Neuronal stem cell (in vitro differentiated cells): ENCODE data around the gene COPS4.
A peak's percentile ranks its signal among the peaks of the same experiment; 100 is the strongest.

Experiments used
- DNase-seq: peaks from one replicate; pipeline ENCODE4 v3.0.0-alpha.2; 2013; ENCODE audit warnings: low spot score
- H2AFZ ChIP-seq: one replicate; pipeline ENCODE4 v1.6.1; 2013; ENCODE audit warnings: mild to moderate bottlenecking, low read length, inconsistent platforms
- H2AK5ac ChIP-seq: 2 replicates; pipeline ENCODE4 v1.6.1; 2013; ENCODE audit warnings: low read depth, mild to moderate bottlenecking, inconsistent platforms, low read length, moderate library complexity, mixed read lengths
- H2BK120ac ChIP-seq: 2 replicates; pipeline ENCODE4 v1.6.1; 2013; ENCODE audit warnings: low read depth, mild to moderate bottlenecking, inconsistent platforms, low read length, moderate library complexity, mixed read lengths
- H2BK12ac ChIP-seq: one replicate; pipeline ENCODE4 v1.6.1; 2013; ENCODE audit warnings: low read length, inconsistent platforms
- H2BK15ac ChIP-seq: 2 replicates; pipeline ENCODE4 v1.6.1; 2013; ENCODE audit warnings: mild to moderate bottlenecking, low read length, inconsistent platforms, mixed read lengths
- H2BK5ac ChIP-seq: one replicate; pipeline ENCODE4 v1.6.1; 2013; ENCODE audit warnings: inconsistent platforms, mild to moderate bottlenecking, low read length, moderate library complexity
- H3K14ac ChIP-seq: one replicate; pipeline ENCODE4 v1.6.1; 2013; ENCODE audit warnings: low read length, inconsistent platforms
- H3K18ac ChIP-seq: 2 replicates; pipeline ENCODE4 v1.6.1; 2013; ENCODE audit warnings: low read length, inconsistent platforms
- H3K23ac ChIP-seq: 2 replicates; pipeline ENCODE4 v1.6.1; 2013; ENCODE audit warnings: low read depth, mild to moderate bottlenecking, mixed read lengths, low read length, inconsistent platforms; ENCODE audit not compliant: poor library complexity
- H3K27ac ChIP-seq: replicated peaks from 3 replicates; pipeline ENCODE4 v1.5.1; 2013; ENCODE audit warnings: low read length, inconsistent platforms
- H3K27me3 ChIP-seq, 3 experiments: 2 replicates each; pipeline ENCODE4 v1.6.1; 2013; ENCODE audit warnings: low read length in 3 of 3, mild to moderate bottlenecking in 2 of 3, inconsistent platforms in 1 of 3, low read depth in 1 of 3, mixed read lengths in 1 of 3, moderate library complexity in 1 of 3; ENCODE audit not compliant: control insufficient read depth in 3 of 3, insufficient read depth in 3 of 3
- H3K36me3 ChIP-seq, 2 donors: replicated peaks in 1 of 2; 2 replicates each; pipeline ENCODE4 v1.6.1; 2013; ENCODE audit warnings: low read length in 2 of 2; ENCODE audit not compliant: control insufficient read depth in 2 of 2, insufficient read depth in 2 of 2
- H3K4ac ChIP-seq: 2 replicates; pipeline ENCODE4 v1.6.1; 2013; ENCODE audit warnings: inconsistent platforms, mild to moderate bottlenecking, low read length, moderate library complexity
- H3K4me1 ChIP-seq, 2 donors: 1 replicate in 1 of 2; 2 replicates in 1 of 2; pipeline ENCODE4 v1.6.1; 2013; ENCODE audit warnings: low read length in 2 of 2, low read depth in 1 of 2; ENCODE audit not compliant: control insufficient read depth in 2 of 2, insufficient read depth in 1 of 2
- H3K4me2 ChIP-seq: one replicate; pipeline ENCODE4 v1.6.1; 2013; ENCODE audit warnings: mild to moderate bottlenecking, low read length, inconsistent platforms; ENCODE audit not compliant: insufficient read depth, poor library complexity, severe bottlenecking
- H3K4me3 ChIP-seq, 2 donors: 2 replicates each; pipeline ENCODE4 v1.5.1; 2013; ENCODE audit warnings: low read length in 2 of 2, mild to moderate bottlenecking in 2 of 2, inconsistent platforms in 1 of 2, moderate library complexity in 1 of 2
- H3K79me1 ChIP-seq: one replicate; pipeline ENCODE4 v1.6.1; 2013; ENCODE audit warnings: low read depth, mild to moderate bottlenecking, inconsistent platforms, low read length, moderate library complexity
- H3K9ac ChIP-seq: one replicate; pipeline ENCODE4 v1.6.1; 2013; ENCODE audit warnings: mild to moderate bottlenecking, low read depth, low read length, inconsistent platforms; ENCODE audit not compliant: poor library complexity
- H3K9me3 ChIP-seq, 2 donors: replicated peaks in 1 of 2; 2 replicates each; pipeline versions ENCODE3 to v1.6.1; 2013; ENCODE audit warnings: low read length in 2 of 2, mild to moderate bottlenecking in 2 of 2, inconsistent platforms in 1 of 2, low read depth in 1 of 2, mixed read lengths in 1 of 2, moderate library complexity in 1 of 2; ENCODE audit not compliant: control insufficient read depth in 2 of 2, insufficient read depth in 1 of 2
- H4K8ac ChIP-seq: one replicate; pipeline ENCODE4 v1.6.1; 2013; ENCODE audit warnings: low read depth, mild to moderate bottlenecking, inconsistent platforms, low read length, moderate library complexity
- H4K91ac ChIP-seq: one replicate; pipeline ENCODE4 v1.6.1; 2013; ENCODE audit warnings: low read length, low read depth, mild to moderate bottlenecking, inconsistent platforms; ENCODE audit not compliant: poor library complexity
- WGBS, 2 donors: extraction: QIAGEN DNeasy Blood & Tissue Kit; methylation state at CpG; one replicate each; pipeline ENCODE4 v1.1.7; 2013; ENCODE audit warnings: missing lambda C conversion rate in 2 of 2, mixed read lengths in 1 of 2; ENCODE audit not compliant: insufficient read length in 2 of 2, insufficient replicate concordance in 1 of 2; ENCODE audit errors: extremely low coverage in 2 of 2; 5-methylcytosine and 5-hydroxymethylcytosine counted together

The COPS4 gene

GRCh38 chr4:83104991-83105390, 70.0 kb downstream of the COPS4 start:
- WGBS, 2 donors: no CpG with 5 or more reads among the region's 7 CpGs
- H2AK5ac ChIP-seq: no peak overlapping the region
- H3K18ac ChIP-seq: no peak overlapping the region
- no peaks in the 10 kb centered on the region for H3K9me3 ChIP-seq
- no peak overlapping the region for H3K27ac ChIP-seq
- H3K4me1 ChIP-seq: no peaks in the 10 kb centered on the region
- H3K4me2 ChIP-seq: no peak overlapping the region
- H3K27me3 ChIP-seq: peaks cover 3 to 18% (median 18%) of the 10 kb centered on the region in 3 experiments
- no peak overlapping the region for H2BK12ac ChIP-seq
- H2BK120ac ChIP-seq: no peak overlapping the region
- no peak overlapping the region for H3K9ac ChIP-seq
- no peak overlapping the region for H3K23ac ChIP-seq
- H3K14ac ChIP-seq: no peak overlapping the region
- H4K91ac ChIP-seq: no peak overlapping the region
- H3K79me1 ChIP-seq: no peaks in the 10 kb centered on the region
- no peak overlapping the region for H3K4ac ChIP-seq
- no peak overlapping the region for H2AFZ ChIP-seq
- H2BK5ac ChIP-seq: no peak overlapping the region
- H3K4me3 ChIP-seq: no peak overlapping the region
- H3K36me3 ChIP-seq: no peaks in the 10 kb centered on the region
- no peak overlapping the region for H2BK15ac ChIP-seq
- H4K8ac ChIP-seq: no peak overlapping the region
- no peak for DNase-seq

- Histone ChIP-seq H3K4me2 (no peak overlapping the region), H2AFZ (no peak overlapping the region), H3K14ac (no peak overlapping the region), H2BK12ac (no peak overlapping the region), H2BK15ac (no peak overlapping the region), H3K23ac (no peak overlapping the region), H3K4me1 (no peaks in the 10 kb centered on the region), H3K9me3 (no peaks in the 10 kb centered on the region), H3K9ac (no peak overlapping the region), H3K4ac (no peak overlapping the region), H3K79me1 (no peaks in the 10 kb centered on the region), H4K91ac (no peak overlapping the region), H3K4me3 (no peak overlapping the region), H3K27me3 (peaks cover 3 to 25% (median 18%) of the 10 kb centered on the region in 3 experiments), H2AK5ac (no peak overlapping the region), H3K27ac (no peak overlapping the region), H4K8ac (no peak overlapping the region), H2BK120ac (no peak overlapping the region), H3K36me3 (no peaks in the 10 kb centered on the region), H2BK5ac (no peak overlapping the region), H3K18ac (no peak overlapping the region)
- WGBS, 2 donors: no CpG with 5 or more reads among the region's 9 CpGs
- no peak for DNase-seq
These were observed 72.6 kb downstream of the COPS4 start for GRCh38 chr4:83107631-83108030.

GRCh38 chr4:83108101-83108861, 73.3 kb downstream of the COPS4 start:
- Histone ChIP-seq H3K79me1 (no peaks in the 10 kb centered on the region), H3K4ac (no peak overlapping the region), H3K36me3 (no peaks in the 10 kb centered on the region), H3K4me1 (no peaks in the 10 kb centered on the region), H3K4me3 (no peak overlapping the region), H3K9me3 (no peaks in the 10 kb centered on the region), H2AK5ac (no peak overlapping the region), H2BK15ac (no peak overlapping the region), H3K27me3 (peaks cover 3 to 28% (median 18%) of the 10 kb centered on the region in 3 experiments), H2BK12ac (no peak overlapping the region), H4K91ac (no peak overlapping the region), H3K18ac (no peak overlapping the region), H3K9ac (no peak overlapping the region), H4K8ac (no peak overlapping the region), H2BK120ac (no peak overlapping the region), H3K27ac (no peak overlapping the region), H3K4me2 (no peak overlapping the region), H3K14ac (no peak overlapping the region), H2BK5ac (no peak overlapping the region), H3K23ac (no peak overlapping the region), H2AFZ (no peak overlapping the region)
- WGBS, 2 donors: no CpG with 5 or more reads among the region's 26 CpGs
- DNase-seq: no peak

GRCh38 chr4:83109480-83110222, 74.7 kb downstream of the COPS4 start:
- Histone ChIP-seq H3K4me1 (no peaks in the 10 kb centered on the region), H3K79me1 (no peaks in the 10 kb centered on the region), H3K14ac (no peak overlapping the region), H2BK120ac (no peak overlapping the region), H2BK5ac (no peak overlapping the region), H3K27me3 (peaks cover 3 to 33% (median 18%) of the 10 kb centered on the region in 3 experiments), H3K9ac (peak overlapping the region; percentile 35), H2AK5ac (no peak overlapping the region), H3K36me3 (no peaks in the 10 kb centered on the region), H2AFZ (peak overlapping the region; percentile 85), H4K91ac (no peak overlapping the region), H4K8ac (no peak overlapping the region), H2BK12ac (no peak overlapping the region), H3K23ac (peak overlapping the region; percentile 31), H2BK15ac (no peak overlapping the region), H3K9me3 (no peaks in the 10 kb centered on the region), H3K18ac (peak overlapping the region; percentile 74), H3K4me2 (peak overlapping the region; percentile 70), H3K4ac (no peak overlapping the region), H3K27ac (no peak overlapping the region), H3K4me3 (peak overlapping the region; percentile 40 to 81)
- peak; percentile 42 for DNase-seq
- no CpG with 5 or more reads among the region's 64 CpGs for WGBS, 2 donors
